Measurements from ENCODE around the gene SNTA1.

- TF ChIP-seq POLR2AphosphoS5 (IDR thresholded peaks at IDR 0.05; ENCODE audit: borderline replicate concordance, low read depth, low read length) (no peak), EZH2 (IDR thresholded peaks at IDR 0.05) (no peak), FOXP2 (optimal IDR thresholded peaks at IDR 0.05; ENCODE audit: control extremely low read depth, extremely low read length, insufficient read depth) (no peak)
Observed at GRCh38 chr20:33408716-33409654, 34.6 kb downstream of the SNTA1 start.
